ENCODE results near the gene TEN1. TPM values are rescaled to one million over a fixed set of nuclear protein-coding genes. Genes with fewer than 3 reads are reported as not detected.
A peak's percentile ranks its signal among the peaks of the same experiment; 100 is the strongest.

Gene TEN1
- total RNA-seq, 1 donor from 2014 or later: 8.5 TPM

GRCh38 chr17:76005263-76006149, 26.5 kb downstream of the TEN1 start:
- peaks cover 9% of the 10 kb centered on the region for H3K36me3 Mint-ChIP-seq (ENCODE audit: unreplicated experiment)
- H3K9me3 Mint-ChIP-seq (ENCODE audit: unreplicated experiment): peaks cover 8% of the 10 kb centered on the region
- peak; percentile 86 for TF ChIP-seq CTCF (IDR thresholded peaks at IDR 0.05; ENCODE audit: partially characterized antibody, unreplicated experiment)
- H3K27ac Mint-ChIP-seq (ENCODE audit: unreplicated experiment): no peak overlapping the region
- peak; percentile 88 for DNase-seq
- peaks cover 10% of the 10 kb centered on the region for H3K27me3 Mint-ChIP-seq (ENCODE audit: unreplicated experiment)
- H3K4me1 Mint-ChIP-seq (ENCODE audit: low read depth, unreplicated experiment): peaks cover 2% of the 10 kb centered on the region
- peak overlapping the region; percentile 30 for H3K4me3 Mint-ChIP-seq (ENCODE audit: unreplicated experiment)

DNA sequence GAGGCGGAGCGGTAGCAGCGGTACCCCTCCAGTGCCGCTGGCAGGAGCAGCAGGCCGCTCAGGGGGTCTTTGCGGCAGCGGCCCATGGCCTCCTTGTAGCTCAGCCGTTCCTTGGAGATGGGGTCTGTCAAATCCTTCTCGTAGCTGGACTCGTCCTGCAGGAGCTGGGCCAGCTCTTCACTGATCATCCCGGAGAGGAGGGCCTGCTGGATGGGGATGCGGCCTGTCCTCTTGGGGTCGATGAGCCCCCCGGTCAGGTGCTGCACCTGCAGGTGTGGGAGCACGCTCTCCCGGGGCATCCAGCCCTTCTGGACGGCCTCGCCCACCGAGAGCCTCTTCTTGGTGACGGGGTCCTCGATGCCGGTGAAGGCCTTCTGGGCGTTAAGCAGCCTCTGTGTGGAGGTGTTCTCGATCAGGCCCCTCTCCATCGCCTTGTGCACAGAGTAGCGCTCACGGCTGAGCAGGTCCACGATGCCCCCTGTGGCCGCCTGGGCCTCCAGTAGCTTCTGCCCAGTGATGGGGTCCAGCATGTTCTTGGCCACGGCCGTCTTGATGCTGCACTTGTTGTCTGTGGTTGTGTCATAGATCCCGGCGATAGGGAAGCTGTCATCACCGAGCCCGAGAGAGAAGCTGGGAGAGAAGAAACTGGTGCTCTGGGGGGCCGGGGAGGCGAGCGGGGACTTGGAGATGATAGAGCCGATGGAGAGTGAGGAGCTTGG, 28.2 kb downstream of the TEN1 start:
- DNase-seq: no peak
- H3K36me3 Mint-ChIP-seq (ENCODE audit: unreplicated experiment): peaks cover 9% of the 10 kb centered on the region
- TF ChIP-seq CTCF (IDR thresholded peaks at IDR 0.05; ENCODE audit: partially characterized antibody, unreplicated experiment): no peak

DNA sequence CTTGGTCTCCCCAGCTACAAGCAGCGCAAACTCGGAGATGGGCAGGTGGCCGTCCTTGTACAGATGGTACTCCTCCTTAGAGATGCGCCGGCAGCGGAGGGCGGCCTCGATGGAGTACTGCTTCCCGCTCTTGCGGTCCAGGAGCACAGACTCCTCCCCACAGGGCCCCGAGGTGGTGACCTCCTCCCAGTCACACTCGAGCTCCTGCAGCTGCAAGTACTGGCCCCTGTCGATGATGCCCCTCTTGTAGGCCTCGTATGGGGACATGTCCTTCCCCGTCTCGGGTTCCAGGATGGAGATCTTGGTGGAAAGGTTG, 28.8 kb downstream of the TEN1 start:
- Mint-ChIP-seq H3K9me3 (ENCODE audit: unreplicated experiment) (peaks cover 8% of the 10 kb centered on the region), H3K27me3 (ENCODE audit: unreplicated experiment) (peaks cover 10% of the 10 kb centered on the region), H3K36me3 (ENCODE audit: unreplicated experiment) (peaks cover 9% of the 10 kb centered on the region), H3K4me1 (ENCODE audit: low read depth, unreplicated experiment) (peaks cover 2% of the 10 kb centered on the region), H3K4me3 (ENCODE audit: unreplicated experiment) (no peak overlapping the region), H3K27ac (ENCODE audit: unreplicated experiment) (no peak overlapping the region)
- no peak for TF ChIP-seq CTCF (IDR thresholded peaks at IDR 0.05; ENCODE audit: partially characterized antibody, unreplicated experiment)
- no peak for DNase-seq

More for the DNA sequence above, 28.2 kb downstream of the TEN1 start:
- no peak overlapping the region for H3K4me3 Mint-ChIP-seq (ENCODE audit: unreplicated experiment)
- peaks cover 10% of the 10 kb centered on the region for H3K27me3 Mint-ChIP-seq (ENCODE audit: unreplicated experiment)
- H3K4me1 Mint-ChIP-seq (ENCODE audit: low read depth, unreplicated experiment): peaks cover 2% of the 10 kb centered on the region
- no peak overlapping the region for H3K27ac Mint-ChIP-seq (ENCODE audit: unreplicated experiment)
- peaks cover 8% of the 10 kb centered on the region for H3K9me3 Mint-ChIP-seq (ENCODE audit: unreplicated experiment)

GRCh38 chr17:76008208-76008607, 29.2 kb downstream of the TEN1 start:
- Mint-ChIP-seq H3K4me3 (ENCODE audit: unreplicated experiment) (no peak overlapping the region), H3K36me3 (ENCODE audit: unreplicated experiment) (peaks cover 9% of the 10 kb centered on the region), H3K9me3 (ENCODE audit: unreplicated experiment) (peaks cover 8% of the 10 kb centered on the region), H3K27me3 (ENCODE audit: unreplicated experiment) (peaks cover 10% of the 10 kb centered on the region), H3K27ac (ENCODE audit: unreplicated experiment) (no peak overlapping the region), H3K4me1 (ENCODE audit: low read depth, unreplicated experiment) (peaks cover 2% of the 10 kb centered on the region)
- no peak for DNase-seq
- TF ChIP-seq CTCF (IDR thresholded peaks at IDR 0.05; ENCODE audit: partially characterized antibody, unreplicated experiment): no peak

Data from glutamatergic neuron (in vitro differentiated cells).